ENCODE results near the gene OR5D18. TPM values are rescaled to one million over a fixed set of nuclear protein-coding genes. Genes with fewer than 3 reads are reported as not detected.

The OR5D18 gene
- total RNA-seq, result not detected

DNA sequence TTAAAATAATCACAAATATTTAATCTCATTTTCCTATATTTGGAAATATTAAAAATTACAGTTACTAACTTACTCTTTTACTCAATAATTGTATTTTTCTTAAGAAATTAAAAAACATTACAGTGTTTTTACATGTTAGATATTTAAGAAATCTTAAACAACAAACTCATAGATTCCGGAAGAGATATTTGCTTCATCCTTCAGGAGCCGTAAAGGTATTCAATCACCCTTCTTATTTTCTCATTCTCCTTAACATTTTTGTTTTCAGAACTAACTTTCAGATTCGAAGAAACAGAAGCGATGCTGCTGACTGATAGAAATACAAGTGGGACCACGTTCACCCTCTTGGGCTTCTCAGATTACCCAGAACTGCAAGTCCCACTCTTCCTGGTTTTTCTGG, at the start of gene OR5D18:
Gene OR5D18, plus strand, starts transcription at position 301 of the 400 bp plus-strand sequence. Its CDS starts 0 bp downstream, at position 301.

DNA sequence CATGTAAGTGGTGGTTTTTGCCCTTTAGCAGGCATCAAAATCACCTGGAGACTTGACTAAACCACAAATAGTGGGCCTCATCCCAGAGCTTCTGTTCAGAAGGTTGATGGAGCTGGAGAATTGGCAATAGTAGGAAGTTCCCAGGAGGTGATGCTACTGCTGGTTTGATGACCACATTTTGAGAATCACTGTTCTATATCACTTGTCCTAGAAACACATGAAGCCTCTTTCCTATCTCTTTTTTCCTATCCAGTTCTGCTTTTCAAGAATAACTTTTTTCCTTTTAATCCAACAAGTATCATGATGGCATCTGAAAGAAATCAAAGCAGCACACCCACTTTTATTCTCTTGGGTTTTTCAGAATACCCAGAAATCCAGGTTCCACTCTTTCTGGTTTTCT, 46.3 kb upstream of the OR5D18 start, which contains the start of gene OR5D13:
Gene OR5D13, plus strand, starts transcription at position 301 of the 400 bp plus-strand sequence. Its CDS starts 0 bp downstream, at position 301.

DNA sequence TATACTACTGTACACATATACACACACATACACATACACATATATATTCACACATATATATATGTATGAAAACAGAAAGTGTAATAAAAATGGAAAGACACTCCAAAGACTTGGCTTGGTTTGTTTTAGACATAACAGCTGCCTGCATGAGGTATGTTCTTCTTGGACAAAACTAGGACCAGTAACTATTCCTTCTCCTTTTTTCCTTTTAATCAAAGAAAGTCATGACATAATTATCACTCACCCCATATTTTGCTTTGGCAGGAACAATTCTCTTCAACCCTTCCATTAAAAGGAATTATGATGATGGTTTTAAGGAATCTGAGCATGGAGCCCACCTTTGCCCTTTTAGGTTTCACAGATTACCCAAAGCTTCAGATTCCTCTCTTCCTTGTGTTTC, 24.2 kb upstream of the OR5D18 start, which contains the start of gene OR5D14:
Gene OR5D14, plus strand, starts transcription at position 301 of the 400 bp plus-strand sequence. Its CDS starts 0 bp downstream, at position 301.

DNA sequence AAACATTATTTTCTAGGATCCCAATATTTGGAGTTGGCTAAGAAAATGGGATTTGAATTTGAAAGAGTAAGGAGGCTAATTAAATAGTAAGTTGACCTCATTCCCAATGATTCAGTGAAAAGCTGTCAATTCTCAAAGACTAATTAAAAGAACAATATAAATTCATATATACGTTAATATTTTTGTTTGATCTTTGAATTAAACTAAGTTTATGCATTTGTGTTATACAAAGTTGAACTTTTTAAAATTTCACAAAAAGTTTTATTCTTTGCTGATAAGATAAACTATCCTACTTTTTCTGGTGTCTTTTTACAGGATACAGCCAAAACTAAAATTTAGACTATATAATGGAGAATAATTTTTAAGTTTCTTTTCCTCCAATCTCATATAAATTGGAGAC, 8.4 kb upstream of the OR5D18 start, which contains the start of gene OR5L1:
Gene OR5L1, plus strand, starts transcription at position 301 of the 400 bp plus-strand sequence. CDS start 100 bp downstream, outside the sequence.

DNA sequence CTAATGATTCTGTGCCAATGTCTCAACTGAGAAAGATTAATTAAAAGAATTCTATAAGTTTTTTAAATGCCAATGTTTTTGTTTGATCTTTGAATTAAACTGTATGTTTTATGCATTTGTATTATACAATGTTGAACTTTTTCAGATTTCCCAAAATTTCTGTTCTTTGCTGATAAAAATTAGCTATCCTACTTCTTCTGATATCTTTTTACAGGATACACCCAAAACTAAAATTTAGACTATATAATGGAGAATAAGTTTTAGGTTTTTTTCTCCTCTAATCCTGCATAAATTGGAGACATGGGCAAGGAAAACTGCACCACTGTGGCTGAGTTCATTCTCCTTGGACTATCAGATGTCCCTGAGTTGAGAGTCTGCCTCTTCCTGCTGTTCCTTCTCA, 7.5 kb downstream of the OR5D18 start, which contains the start of gene OR5L2:
Gene OR5L2, plus strand, starts transcription at position 301 of the 400 bp plus-strand sequence. Its CDS starts 0 bp downstream, at position 301.

DNA sequence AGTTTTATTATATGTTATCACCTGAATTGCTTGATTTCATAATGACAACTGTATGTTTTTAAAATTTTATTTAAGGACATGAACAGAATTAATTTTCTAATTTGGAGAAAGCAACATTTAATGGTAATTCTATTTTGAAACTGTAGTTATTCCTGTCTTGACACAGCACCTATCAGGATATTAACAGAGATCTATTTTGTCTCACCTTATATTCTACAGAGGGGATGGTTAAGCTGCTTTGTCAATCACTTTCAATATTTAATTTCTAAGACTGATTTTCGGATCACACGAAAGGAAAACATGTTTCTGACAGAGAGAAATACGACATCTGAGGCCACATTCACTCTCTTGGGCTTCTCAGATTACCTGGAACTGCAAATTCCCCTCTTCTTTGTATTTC, 19.0 kb downstream of the OR5D18 start, which contains the start of gene OR5D16:
Gene OR5D16, plus strand, starts transcription at position 301 of the 400 bp plus-strand sequence. Its CDS starts 0 bp downstream, at position 301.

Other genes with a start within 250 kb of the OR5D18 start
- gene OR4C16, start 247.5 kb upstream of the OR5D18 start, total RNA-seq, result not detected
- gene OR4C11, start 212.0 kb upstream of the OR5D18 start, total RNA-seq, result not detected
- gene OR4P4, start 184.5 kb upstream of the OR5D18 start, total RNA-seq, result not detected
- gene OR4S2, start 171.3 kb upstream of the OR5D18 start, total RNA-seq, result not detected
- not detected for gene OR4C6, start 157.4 kb upstream of the OR5D18 start, total RNA-seq
- not detected for gene OR5D13, start 46.2 kb upstream of the OR5D18 start, total RNA-seq
- not detected for gene OR5D14, start 24.1 kb upstream of the OR5D18 start, total RNA-seq
- not detected for gene OR5L1, start 8.3 kb upstream of the OR5D18 start, total RNA-seq
- gene OR5L2, start 7.6 kb downstream of the OR5D18 start, total RNA-seq, result not detected
- gene OR5D16, start 19.1 kb downstream of the OR5D18 start, total RNA-seq, result not detected
- not detected for gene TRIM51, start 63.7 kb downstream of the OR5D18 start, total RNA-seq
- gene OR5W2, start 95.0 kb downstream of the OR5D18 start, total RNA-seq, result not detected
- not detected for gene OR5I1, start 116.8 kb downstream of the OR5D18 start, total RNA-seq
- not detected for gene OR10AG1, start 150.3 kb downstream of the OR5D18 start, total RNA-seq
- gene OR5F1, start 175.0 kb downstream of the OR5D18 start, total RNA-seq, result not detected
- gene OR5AS1, start 208.0 kb downstream of the OR5D18 start, total RNA-seq, result not detected

Data from camera-type eye (tissue), 1 donor.